WTC11 (cell line): Measurements from ENCODE around the gene TLE2. TPM values are rescaled to one million over a fixed set of nuclear protein-coding genes. Genes with fewer than 3 reads are reported as not detected.

Source experiments
- ATAC-seq: fragments of 200-7000 bp; cut with Tn5 transposase; 2 replicates; pipeline ENCODE4 v1.10.0; 2021; ENCODE audit warnings: mild to moderate bottlenecking, moderate library complexity
- CTCF ChIA-PET: fragments of 300-600 bp; sonication (Branson Sonifier 250); formaldehyde crosslinking; loops from one replicate; lab custom pipeline; 2021; ENCODE audit warnings: antibody characterized with exemption; lab: Charles Lee
- POLR2A ChIA-PET: fragments of 350-600 bp; sonication (Branson Sonifier 250); formaldehyde crosslinking; loops from one replicate; lab custom pipeline; 2021; ENCODE audit warnings: antibody characterized with exemption; lab: Charles Lee
- DNase-seq: peaks from one replicate; pipeline ENCODE4 v3.0.0; 2021; ENCODE audit warnings: low spot score
- H3K27ac Mint-ChIP-seq: 2 replicates; pipeline ENCODE4 v1.8.0; 2021; ENCODE audit warnings: mixed read lengths
- H3K27me3 Mint-ChIP-seq: 2 replicates; pipeline ENCODE4 v1.8.0; 2021; ENCODE audit warnings: low read depth, mild to moderate bottlenecking, moderate library complexity, mixed read lengths
- H3K36me3 Mint-ChIP-seq: 2 replicates; pipeline ENCODE4 v1.8.0; 2021; ENCODE audit warnings: mixed read lengths
- H3K4me1 Mint-ChIP-seq: 2 replicates; pipeline ENCODE4 v1.8.0; 2022; ENCODE audit warnings: mixed read lengths
- H3K4me3 Mint-ChIP-seq: 2 replicates; pipeline ENCODE4 v1.8.0; 2021; ENCODE audit warnings: mild to moderate bottlenecking, moderate library complexity, mixed read lengths
- H3K9me3 Mint-ChIP-seq: 2 replicates; pipeline ENCODE4 v1.8.0; 2021; ENCODE audit warnings: mixed read lengths
- HMGA2 ChIP-seq: fragments of 250-450 bp; sonication (Bioruptor Pico); IDR thresholded peaks from 2 replicates; pipeline ENCODE4 v1.4.0; 2021; ENCODE audit warnings: mild to moderate bottlenecking, moderate library complexity
- JAZF1 ChIP-seq: fragments of 250-450 bp; sonication (Bioruptor Pico); IDR thresholded peaks from 2 replicates; pipeline ENCODE4 v1.9.0; 2021; ENCODE audit warnings: moderate library complexity, mild to moderate bottlenecking, inconsistent platforms
- NFE2L1 ChIP-seq: sonication (generic); formaldehyde crosslinking; IDR thresholded peaks from 2 replicates; pipeline ENCODE4 v1.8.1; 2023; ENCODE audit warnings: missing genetic modification reagents
- NR2C2 ChIP-seq: sonication (generic); formaldehyde crosslinking; IDR thresholded peaks from 2 replicates; pipeline ENCODE4 v1.8.0; 2022; ENCODE audit warnings: mild to moderate bottlenecking, missing genetic modification reagents
- SOX15 ChIP-seq: fragments of 250-450 bp; sonication (Bioruptor Pico); IDR thresholded peaks from 2 replicates; pipeline ENCODE4 v1.9.0; 2021; ENCODE audit warnings: mild to moderate bottlenecking
- SP1 ChIP-seq: sonication (generic); formaldehyde crosslinking; conservative IDR thresholded peaks from 2 replicates; pipeline ENCODE4 v1.8.1; 2022; ENCODE audit warnings: missing genetic modification reagents
- TCF7 ChIP-seq: sonication (generic); formaldehyde crosslinking; IDR thresholded peaks from 2 replicates; pipeline ENCODE4 v1.8.0; 2022; ENCODE audit warnings: mild to moderate bottlenecking, low read depth, missing genetic modification reagents, moderate library complexity
- TEAD1 ChIP-seq: sonication (generic); formaldehyde crosslinking; IDR thresholded peaks from 2 replicates; pipeline ENCODE4 v1.8.0; 2022; ENCODE audit warnings: mild to moderate bottlenecking, missing genetic modification reagents
- ZNF219 ChIP-seq: sonication (generic); formaldehyde crosslinking; IDR thresholded peaks from 2 replicates; pipeline ENCODE4 v1.8.0; 2023; ENCODE audit warnings: missing genetic modification reagents, mild to moderate bottlenecking, borderline replicate concordance
- ZNF423 ChIP-seq: fragments of 250-450 bp; sonication (Bioruptor Pico); IDR thresholded peaks from 2 replicates; pipeline ENCODE4 v2.1.2; 2022; ENCODE audit warnings: mild to moderate bottlenecking, moderate library complexity
- total RNA-seq: library from RNA; stranded (reverse); gene quantifications from 3 replicates; pipeline ENCODE4 v1.2.3, GENCODE V29; 2021
- TF ChIP-seq, protein P1 (sequence below): sonication (generic); formaldehyde crosslinking; IDR thresholded peaks from 2 replicates; pipeline ENCODE4 v1.8.1; 2023; ENCODE audit warnings: mild to moderate bottlenecking, moderate library complexity, missing genetic modification reagents
- TF ChIP-seq, protein P2 (sequence below): sonication (generic); formaldehyde crosslinking; IDR thresholded peaks from 2 replicates; pipeline ENCODE4 v1.8.0; 2022; ENCODE audit warnings: mild to moderate bottlenecking, missing genetic modification reagents
- TF ChIP-seq, protein P3 (sequence below): fragments of 250-450 bp; sonication (Bioruptor Pico); IDR thresholded peaks from 2 replicates; pipeline ENCODE4 v1.9.0; 2021; ENCODE audit warnings: mild to moderate bottlenecking
- TF ChIP-seq, protein P4 (sequence below): sonication (generic); formaldehyde crosslinking; IDR thresholded peaks from 2 replicates; pipeline ENCODE4 v1.8.1; 2022; ENCODE audit warnings: mild to moderate bottlenecking, missing genetic modification reagents, moderate library complexity, borderline replicate concordance
- TF ChIP-seq, protein P5 (sequence below): fragments of 250-450 bp; sonication (Bioruptor Pico); conservative IDR thresholded peaks from 2 replicates; pipeline ENCODE4 v1.9.0; 2021; ENCODE audit warnings: mild to moderate bottlenecking

The TLE2 gene
- total RNA-seq, 1 experiment from 2014 or later: 20.0 TPM

DNA sequence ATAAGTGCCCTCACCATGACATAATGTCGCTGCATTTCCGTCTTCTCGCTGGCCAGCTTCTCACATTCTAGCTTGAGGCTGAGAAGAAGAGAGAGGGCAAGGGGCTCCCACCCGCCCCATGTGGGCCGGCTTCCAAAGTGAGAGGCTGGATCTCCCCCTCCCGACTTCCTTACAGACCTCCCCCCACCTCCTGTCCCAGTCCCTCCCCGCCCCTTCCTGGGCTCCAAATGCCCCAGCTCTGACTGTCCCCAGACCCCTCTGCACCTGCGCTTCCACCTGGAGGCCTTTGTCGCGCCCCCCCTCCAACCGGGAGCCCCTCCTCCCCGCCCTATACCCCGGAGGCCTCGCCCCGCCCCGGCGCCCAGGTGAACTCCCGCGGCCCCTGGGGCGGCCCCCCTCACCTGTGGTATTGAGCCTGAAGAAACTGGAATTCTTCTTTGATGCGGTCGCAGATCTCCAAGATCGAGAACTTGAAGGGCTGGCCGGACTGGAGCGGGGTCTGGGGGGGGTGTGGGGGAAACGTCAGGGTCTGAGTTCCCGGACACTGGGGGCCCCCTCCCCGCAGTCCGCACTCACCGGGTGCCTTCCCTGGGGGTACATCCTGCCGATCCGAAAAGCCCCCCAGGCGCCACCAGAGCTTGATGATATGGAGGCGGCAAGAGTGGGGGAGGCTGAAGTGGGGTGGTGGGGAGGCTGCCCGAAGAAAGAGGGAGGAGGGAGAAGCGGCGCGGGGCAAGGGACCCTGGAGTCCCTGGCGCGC lies 595 bp downstream of the TLE2 start:
- TF ChIP-seq ZNF423 (peak; percentile 29; the same call in 1 of the 2 replicates), SP1 (CRISPR knock-in tag) (0 out of 2 replicates have a peak, but pooled peaks have one; percentile 30), NFE2L1 (CRISPR knock-in tag) (no peak)
- TF ChIP-seq, protein P1, sequence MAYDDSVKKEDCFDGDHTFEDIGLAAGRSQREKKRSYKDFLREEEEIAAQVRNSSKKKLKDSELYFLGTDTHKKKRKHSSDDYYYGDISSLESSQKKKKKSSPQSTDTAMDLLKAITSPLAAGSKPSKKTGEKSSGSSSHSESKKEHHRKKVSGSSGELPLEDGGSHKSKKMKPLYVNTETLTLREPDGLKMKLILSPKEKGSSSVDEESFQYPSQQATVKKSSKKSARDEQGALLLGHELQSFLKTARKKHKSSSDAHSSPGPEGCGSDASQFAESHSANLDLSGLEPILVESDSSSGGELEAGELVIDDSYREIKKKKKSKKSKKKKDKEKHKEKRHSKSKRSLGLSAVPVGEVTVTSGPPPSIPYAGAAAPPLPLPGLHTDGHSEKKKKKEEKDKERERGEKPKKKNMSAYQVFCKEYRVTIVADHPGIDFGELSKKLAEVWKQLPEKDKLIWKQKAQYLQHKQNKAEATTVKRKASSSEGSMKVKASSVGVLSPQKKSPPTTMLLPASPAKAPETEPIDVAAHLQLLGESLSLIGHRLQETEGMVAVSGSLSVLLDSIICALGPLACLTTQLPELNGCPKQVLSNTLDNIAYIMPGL (CRISPR knock-in tag): no peak
- TF ChIP-seq, all 79 proteins: peak for 2
- POLR2A ChIA-PET: interaction anchor here (0.6 kb wide), 1 partner anchor 11 kb away, joined by 5 read pairs; no protein-coding TSS in a partner anchor
- H3K27me3 Mint-ChIP-seq: peaks cover 85% of the 10 kb centered on the region
- CTCF ChIA-PET: interaction anchor here (0.7 to 2.5 kb wide), 7 partner anchors 9 to 78 kb away, joined by 3 to 14 read pairs (median 6); no protein-coding TSS in a partner anchor
- peak; percentile 57 for ATAC-seq
- H3K4me1 Mint-ChIP-seq: peaks cover 24% of the 10 kb centered on the region
- no peak overlapping the region for H3K27ac Mint-ChIP-seq
- DNase-seq: peak; percentile 68
- H3K36me3 Mint-ChIP-seq: no peaks in the 10 kb centered on the region
- no peaks in the 10 kb centered on the region for H3K9me3 Mint-ChIP-seq
- peak overlapping the region; percentile 60 for H3K4me3 Mint-ChIP-seq

DNA sequence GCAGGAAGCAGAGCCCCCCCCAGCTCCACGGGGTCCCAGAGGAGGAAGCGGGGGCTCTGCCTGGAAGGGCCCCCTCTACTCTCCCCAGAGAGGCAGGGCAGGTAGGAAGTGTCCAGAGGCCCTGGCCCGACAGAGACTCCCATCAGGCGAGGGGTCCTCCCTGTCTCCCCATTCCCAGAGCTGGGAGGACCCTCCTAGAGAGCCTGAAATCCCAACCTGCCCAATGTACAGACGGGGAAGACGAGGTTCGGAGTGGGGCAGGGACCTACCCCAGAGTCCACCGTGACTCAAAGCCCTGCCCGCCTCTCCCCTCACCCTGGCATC lies 1.1 kb downstream of the TLE2 start:
- POLR2A ChIA-PET: interaction anchor here (0.6 kb wide), 1 partner anchor 10 kb away, joined by 5 read pairs; no protein-coding TSS in a partner anchor
- DNase-seq (no peak), ATAC-seq (no peak)
- Mint-ChIP-seq H3K36me3 (no peaks in the 10 kb centered on the region), H3K4me3 (peak overlapping the region; percentile 60), H3K27me3 (peaks cover 79% of the 10 kb centered on the region), H3K9me3 (no peaks in the 10 kb centered on the region), H3K4me1 (peaks cover 28% of the 10 kb centered on the region), H3K27ac (no peak overlapping the region)
- TF ChIP-seq, protein P2, sequence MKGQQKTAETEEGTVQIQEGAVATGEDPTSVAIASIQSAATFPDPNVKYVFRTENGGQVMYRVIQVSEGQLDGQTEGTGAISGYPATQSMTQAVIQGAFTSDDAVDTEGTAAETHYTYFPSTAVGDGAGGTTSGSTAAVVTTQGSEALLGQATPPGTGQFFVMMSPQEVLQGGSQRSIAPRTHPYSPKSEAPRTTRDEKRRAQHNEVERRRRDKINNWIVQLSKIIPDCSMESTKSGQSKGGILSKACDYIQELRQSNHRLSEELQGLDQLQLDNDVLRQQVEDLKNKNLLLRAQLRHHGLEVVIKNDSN (CRISPR knock-in tag): no peak
- no peak for TF ChIP-seq TCF7
- 0 out of 2 replicates have a peak, but pooled peaks have one; percentile 24 for TF ChIP-seq TEAD1 (CRISPR knock-in tag)
- CTCF ChIA-PET: interaction anchor here (0.8 to 2.5 kb wide), 6 partner anchors 9 to 77 kb away, joined by 3 to 14 read pairs (median 6); no protein-coding TSS in a partner anchor

DNA sequence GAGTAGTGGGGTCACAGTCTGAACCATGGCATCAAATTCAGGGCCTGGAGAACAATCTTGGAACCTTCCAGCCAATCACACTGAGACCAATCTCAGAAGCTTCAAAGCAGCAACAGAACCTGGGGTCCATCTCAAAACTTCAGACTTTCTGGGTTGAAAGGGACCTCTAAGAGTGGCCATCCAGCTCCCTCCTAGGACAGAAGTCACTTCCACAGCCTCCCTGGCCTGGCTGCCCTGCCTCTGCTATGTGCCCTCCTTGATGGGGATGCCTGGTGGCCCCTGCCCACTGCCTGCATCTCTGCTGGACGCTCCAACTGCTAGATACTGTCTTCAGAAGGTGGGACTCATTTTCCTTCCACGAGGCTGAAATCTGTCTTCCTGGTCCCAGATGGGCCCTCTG lies 1.8 kb downstream of the TLE2 start:
- ATAC-seq (no peak), DNase-seq (no peak)
- Mint-ChIP-seq H3K36me3 (no peaks in the 10 kb centered on the region), H3K4me1 (peaks cover 32% of the 10 kb centered on the region), H3K27me3 (peaks cover 73% of the 10 kb centered on the region), H3K4me3 (no peak overlapping the region), H3K27ac (no peak overlapping the region), H3K9me3 (no peaks in the 10 kb centered on the region)
- POLR2A ChIA-PET: no interaction called here
- CTCF ChIA-PET: interaction anchor here (0.8 to 2.5 kb wide), 4 partner anchors 10 to 76 kb away, joined by 3 to 14 read pairs (median 7); no protein-coding TSS in a partner anchor
- TF ChIP-seq NR2C2 (no peak), ZNF219 (CRISPR knock-in tag) (no peak), HMGA2 (CRISPR knock-in tag) (no peak), ZNF423 (no peak), JAZF1 (CRISPR knock-in tag) (no peak), SOX15 (CRISPR knock-in tag) (no peak), TEAD1 (CRISPR knock-in tag) (no peak)
- TF ChIP-seq, protein P3, sequence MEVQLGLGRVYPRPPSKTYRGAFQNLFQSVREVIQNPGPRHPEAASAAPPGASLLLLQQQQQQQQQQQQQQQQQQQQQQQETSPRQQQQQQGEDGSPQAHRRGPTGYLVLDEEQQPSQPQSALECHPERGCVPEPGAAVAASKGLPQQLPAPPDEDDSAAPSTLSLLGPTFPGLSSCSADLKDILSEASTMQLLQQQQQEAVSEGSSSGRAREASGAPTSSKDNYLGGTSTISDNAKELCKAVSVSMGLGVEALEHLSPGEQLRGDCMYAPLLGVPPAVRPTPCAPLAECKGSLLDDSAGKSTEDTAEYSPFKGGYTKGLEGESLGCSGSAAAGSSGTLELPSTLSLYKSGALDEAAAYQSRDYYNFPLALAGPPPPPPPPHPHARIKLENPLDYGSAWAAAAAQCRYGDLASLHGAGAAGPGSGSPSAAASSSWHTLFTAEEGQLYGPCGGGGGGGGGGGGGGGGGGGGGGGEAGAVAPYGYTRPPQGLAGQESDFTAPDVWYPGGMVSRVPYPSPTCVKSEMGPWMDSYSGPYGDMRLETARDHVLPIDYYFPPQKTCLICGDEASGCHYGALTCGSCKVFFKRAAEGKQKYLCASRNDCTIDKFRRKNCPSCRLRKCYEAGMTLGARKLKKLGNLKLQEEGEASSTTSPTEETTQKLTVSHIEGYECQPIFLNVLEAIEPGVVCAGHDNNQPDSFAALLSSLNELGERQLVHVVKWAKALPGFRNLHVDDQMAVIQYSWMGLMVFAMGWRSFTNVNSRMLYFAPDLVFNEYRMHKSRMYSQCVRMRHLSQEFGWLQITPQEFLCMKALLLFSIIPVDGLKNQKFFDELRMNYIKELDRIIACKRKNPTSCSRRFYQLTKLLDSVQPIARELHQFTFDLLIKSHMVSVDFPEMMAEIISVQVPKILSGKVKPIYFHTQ (CRISPR knock-in tag): no peak
- TF ChIP-seq, protein P4, sequence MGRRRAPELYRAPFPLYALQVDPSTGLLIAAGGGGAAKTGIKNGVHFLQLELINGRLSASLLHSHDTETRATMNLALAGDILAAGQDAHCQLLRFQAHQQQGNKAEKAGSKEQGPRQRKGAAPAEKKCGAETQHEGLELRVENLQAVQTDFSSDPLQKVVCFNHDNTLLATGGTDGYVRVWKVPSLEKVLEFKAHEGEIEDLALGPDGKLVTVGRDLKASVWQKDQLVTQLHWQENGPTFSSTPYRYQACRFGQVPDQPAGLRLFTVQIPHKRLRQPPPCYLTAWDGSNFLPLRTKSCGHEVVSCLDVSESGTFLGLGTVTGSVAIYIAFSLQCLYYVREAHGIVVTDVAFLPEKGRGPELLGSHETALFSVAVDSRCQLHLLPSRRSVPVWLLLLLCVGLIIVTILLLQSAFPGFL (CRISPR knock-in tag): no peak
- TF ChIP-seq, protein P5, sequence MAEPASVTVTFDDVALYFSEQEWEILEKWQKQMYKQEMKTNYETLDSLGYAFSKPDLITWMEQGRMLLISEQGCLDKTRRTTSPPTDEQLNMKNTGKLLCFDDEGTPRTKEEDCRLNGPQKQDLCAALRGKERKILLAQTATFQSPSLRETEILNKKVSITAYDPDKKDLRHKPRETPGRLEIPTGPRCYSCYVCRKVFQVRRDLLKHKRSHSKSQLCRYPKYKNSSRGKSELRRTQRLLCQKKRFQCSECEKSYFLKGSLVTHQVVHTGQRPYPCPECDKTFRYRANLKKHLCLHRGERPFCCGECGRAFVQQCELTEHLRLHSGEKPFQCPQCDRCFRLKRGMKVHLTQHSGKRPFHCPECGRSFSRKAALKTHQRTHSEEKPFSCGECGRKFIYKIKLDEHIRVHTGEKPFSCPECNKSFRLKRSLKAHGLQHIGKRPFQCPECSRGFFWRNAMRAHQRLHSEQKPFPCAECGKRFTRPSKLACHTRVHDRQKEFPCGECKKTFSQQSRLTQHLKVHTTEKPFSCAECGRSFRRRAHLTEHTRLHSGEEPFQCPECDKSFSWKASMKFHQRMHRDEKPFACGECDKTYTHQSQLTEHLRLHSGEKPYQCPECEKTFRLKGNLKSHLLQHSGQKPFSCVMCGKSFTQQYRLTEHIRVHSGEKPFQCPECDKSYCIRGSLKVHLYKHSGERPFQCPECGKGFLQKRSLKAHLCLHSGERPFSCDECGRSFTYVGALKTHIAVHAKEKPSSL (CRISPR knock-in tag): no peak
